Endothelial cell (in vitro differentiated cells): ENCODE measurements around the gene C13orf42. TPM values are rescaled to one million over a fixed set of nuclear protein-coding genes. Genes with fewer than 3 reads are reported as not detected.

ENCODE experiments used
- DNase-seq: peaks from one replicate; pipeline ENCODE4 v3.0.0; 2021; ENCODE audit warnings: low spot score
- H3K27ac Mint-ChIP-seq: one replicate; pipeline ENCODE4 v1.8.0; 2021; ENCODE audit warnings: mixed read lengths, inconsistent platforms; ENCODE audit not compliant: unreplicated experiment
- H3K27me3 Mint-ChIP-seq: one replicate; pipeline ENCODE4 v1.8.0; 2021; ENCODE audit warnings: mild to moderate bottlenecking, moderate library complexity, mixed read lengths, inconsistent platforms; ENCODE audit not compliant: unreplicated experiment
- H3K36me3 Mint-ChIP-seq: one replicate; pipeline ENCODE4 v1.8.0; 2021; ENCODE audit warnings: mild to moderate bottlenecking, low read depth, mixed read lengths, inconsistent platforms; ENCODE audit not compliant: unreplicated experiment
- H3K4me1 Mint-ChIP-seq: one replicate; pipeline ENCODE4 v1.8.0; 2021; ENCODE audit warnings: mild to moderate bottlenecking, mixed read lengths, inconsistent platforms; ENCODE audit not compliant: unreplicated experiment
- H3K4me3 Mint-ChIP-seq: one replicate; pipeline ENCODE4 v1.8.0; 2021; ENCODE audit warnings: mild to moderate bottlenecking, mixed read lengths, inconsistent platforms; ENCODE audit not compliant: unreplicated experiment
- H3K9me3 Mint-ChIP-seq: one replicate; pipeline ENCODE4 v1.8.0; 2021; ENCODE audit warnings: mixed read lengths, inconsistent platforms; ENCODE audit not compliant: unreplicated experiment
- total RNA-seq: library from RNA; stranded (reverse); fragmentation: NEBNext Ultra II Directional; extraction: Animal tissue kit (Norgen Biotek cat#: 25700); gene quantifications from one replicate; pipeline ENCODE4 v1.2.1, GENCODE V29; 2021; ENCODE audit not compliant: unreplicated experiment
- TF ChIP-seq, protein P1 (sequence below): fragments of 200-600 bp; sonication (generic); IDR thresholded peaks from one replicate; pipeline ENCODE4 v1.5.0; 2021; ENCODE audit warnings: antibody characterized with exemption; ENCODE audit not compliant: unreplicated experiment

C13orf42 gene
- total RNA-seq, 1 donor from 2014 or later, result 0.21 TPM

DNA sequence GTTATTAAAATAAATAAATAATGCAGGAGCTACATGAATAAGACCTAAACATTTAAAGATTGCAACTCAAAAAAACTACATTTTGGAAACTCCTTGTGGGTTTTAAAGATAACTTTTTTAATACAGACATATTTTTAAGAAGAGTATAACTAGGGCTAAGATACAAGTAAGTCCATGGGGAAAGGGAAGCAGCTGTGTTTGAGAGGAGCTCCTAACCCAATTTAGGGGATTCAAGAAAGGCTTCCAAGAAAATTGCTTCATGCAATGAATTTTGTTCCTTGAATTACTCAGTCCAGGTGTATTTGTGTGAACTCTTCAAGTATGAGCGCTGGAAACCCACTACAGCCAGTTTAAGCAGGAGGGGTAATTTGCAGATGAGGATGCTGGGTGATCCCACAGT lies 44.1 kb upstream of the C13orf42 start:
- no peaks in the 10 kb centered on the region for H3K36me3 Mint-ChIP-seq
- no peak overlapping the region for H3K27ac Mint-ChIP-seq
- peaks cover 5% of the 10 kb centered on the region for H3K4me1 Mint-ChIP-seq
- no peak for DNase-seq
- H3K4me3 Mint-ChIP-seq, result no peak overlapping the region
- TF ChIP-seq, protein P1, sequence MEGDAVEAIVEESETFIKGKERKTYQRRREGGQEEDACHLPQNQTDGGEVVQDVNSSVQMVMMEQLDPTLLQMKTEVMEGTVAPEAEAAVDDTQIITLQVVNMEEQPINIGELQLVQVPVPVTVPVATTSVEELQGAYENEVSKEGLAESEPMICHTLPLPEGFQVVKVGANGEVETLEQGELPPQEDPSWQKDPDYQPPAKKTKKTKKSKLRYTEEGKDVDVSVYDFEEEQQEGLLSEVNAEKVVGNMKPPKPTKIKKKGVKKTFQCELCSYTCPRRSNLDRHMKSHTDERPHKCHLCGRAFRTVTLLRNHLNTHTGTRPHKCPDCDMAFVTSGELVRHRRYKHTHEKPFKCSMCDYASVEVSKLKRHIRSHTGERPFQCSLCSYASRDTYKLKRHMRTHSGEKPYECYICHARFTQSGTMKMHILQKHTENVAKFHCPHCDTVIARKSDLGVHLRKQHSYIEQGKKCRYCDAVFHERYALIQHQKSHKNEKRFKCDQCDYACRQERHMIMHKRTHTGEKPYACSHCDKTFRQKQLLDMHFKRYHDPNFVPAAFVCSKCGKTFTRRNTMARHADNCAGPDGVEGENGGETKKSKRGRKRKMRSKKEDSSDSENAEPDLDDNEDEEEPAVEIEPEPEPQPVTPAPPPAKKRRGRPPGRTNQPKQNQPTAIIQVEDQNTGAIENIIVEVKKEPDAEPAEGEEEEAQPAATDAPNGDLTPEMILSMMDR, result no peak
- peaks cover 6% of the 10 kb centered on the region for H3K27me3 Mint-ChIP-seq
- no peaks in the 10 kb centered on the region for H3K9me3 Mint-ChIP-seq

DNA sequence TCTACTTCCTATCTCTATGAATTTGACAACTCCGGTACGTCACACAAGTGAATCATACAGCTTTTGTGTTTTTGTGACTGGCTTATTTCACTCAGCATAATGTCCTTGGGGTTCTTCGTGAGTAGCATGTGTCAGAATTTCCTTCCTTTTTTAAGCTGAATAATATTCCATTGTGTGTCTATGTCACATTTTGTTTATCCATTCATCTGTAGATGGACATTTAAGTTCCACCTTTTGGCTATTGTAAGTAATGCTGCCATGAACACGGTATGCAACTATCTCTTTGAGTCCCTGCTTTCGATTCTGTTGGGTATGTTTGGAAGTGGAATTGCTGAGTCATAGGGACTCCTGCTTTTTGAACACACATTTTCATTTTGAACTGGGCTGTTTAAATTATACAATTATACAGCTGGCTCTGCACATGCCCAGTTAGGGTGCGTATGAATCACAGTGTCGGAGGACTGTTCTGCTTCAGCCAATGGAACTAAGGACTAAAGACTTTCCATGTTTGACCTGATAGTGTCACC lies 43.0 kb upstream of the C13orf42 start:
- Mint-ChIP-seq H3K36me3 (no peaks in the 10 kb centered on the region), H3K27me3 (peaks cover 6% of the 10 kb centered on the region), H3K4me3 (no peak overlapping the region), H3K9me3 (no peaks in the 10 kb centered on the region), H3K27ac (no peak overlapping the region), H3K4me1 (peaks cover 5% of the 10 kb centered on the region)
- no peak for DNase-seq
- TF ChIP-seq, protein P1, result no peak

DNA sequence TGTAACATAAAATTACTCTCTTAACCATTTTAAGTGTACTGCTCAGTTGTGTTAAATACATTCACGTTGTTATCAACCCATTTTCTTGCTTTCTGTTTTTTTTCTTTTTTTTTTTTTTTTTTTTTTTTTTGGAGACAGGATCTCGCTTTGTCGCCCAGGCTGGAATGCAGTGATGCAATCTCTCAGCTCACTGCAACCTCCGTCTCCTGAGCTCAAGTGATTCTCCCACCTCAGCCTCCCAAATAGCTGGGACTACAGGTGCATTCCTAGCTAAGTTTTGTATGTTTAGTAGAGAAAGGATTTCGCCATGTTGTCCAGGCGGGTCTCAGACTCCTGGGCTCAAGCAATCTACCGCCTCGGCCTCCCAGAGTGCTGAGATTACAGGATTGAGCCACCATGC lies 42.5 kb upstream of the C13orf42 start:
- Mint-ChIP-seq H3K4me1 (peaks cover 2% of the 10 kb centered on the region), H3K27ac (no peak overlapping the region), H3K4me3 (no peak overlapping the region), H3K9me3 (no peaks in the 10 kb centered on the region), H3K27me3 (peaks cover 6% of the 10 kb centered on the region), H3K36me3 (no peaks in the 10 kb centered on the region)
- TF ChIP-seq, protein P1, result no peak
- no peak for DNase-seq

DNA sequence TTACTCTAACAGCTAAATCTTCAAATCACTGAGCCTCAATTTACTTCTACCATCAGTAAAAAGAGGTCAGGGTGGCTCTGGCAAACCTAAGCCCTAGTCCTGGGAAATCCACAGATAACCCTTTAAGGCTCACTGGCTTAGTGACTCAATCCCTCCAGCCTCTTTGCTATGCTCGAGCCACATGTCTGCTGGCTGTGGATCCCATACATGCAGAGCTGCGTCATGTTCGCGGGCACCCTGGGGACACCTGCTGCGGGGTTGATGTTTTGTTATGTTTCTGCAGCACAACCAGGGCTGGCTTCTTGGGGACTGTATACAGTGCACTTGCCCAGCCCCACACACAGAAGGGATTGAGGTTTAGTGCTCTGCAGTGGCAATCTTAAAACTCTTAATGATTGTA lies 41.6 kb upstream of the C13orf42 start:
- no peak overlapping the region for H3K4me3 Mint-ChIP-seq
- no peaks in the 10 kb centered on the region for H3K9me3 Mint-ChIP-seq
- no peak overlapping the region for H3K27ac Mint-ChIP-seq
- peaks cover 6% of the 10 kb centered on the region for H3K27me3 Mint-ChIP-seq
- no peak for DNase-seq
- H3K36me3 Mint-ChIP-seq, result no peaks in the 10 kb centered on the region
- peaks cover 7% of the 10 kb centered on the region for H3K4me1 Mint-ChIP-seq
- TF ChIP-seq, protein P1, result no peak

DNA sequence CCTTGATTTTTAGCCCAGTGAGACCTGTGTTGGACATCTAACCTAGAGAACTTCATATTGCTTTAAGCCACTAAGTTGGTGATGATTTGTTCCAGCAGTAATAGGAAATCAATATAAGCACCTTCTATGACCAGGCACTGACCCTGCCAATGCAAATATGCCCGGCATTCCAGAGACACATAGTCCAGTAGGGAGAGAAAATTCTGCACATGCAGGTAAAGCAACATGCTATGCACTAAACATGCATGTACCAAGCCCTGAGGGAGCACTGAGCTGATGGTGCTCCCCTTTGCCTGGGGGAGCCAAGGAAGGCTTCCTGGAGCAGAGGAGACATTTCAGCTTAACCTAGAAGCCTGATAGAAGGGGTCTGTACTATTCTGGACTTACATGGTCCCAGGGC lies 40.4 kb upstream of the C13orf42 start:
- TF ChIP-seq, protein P1, result no peak
- H3K9me3 Mint-ChIP-seq, result no peaks in the 10 kb centered on the region

More for the DNA sequence above, 40.4 kb upstream of the C13orf42 start:
- H3K27ac Mint-ChIP-seq, result no peak overlapping the region
- H3K4me1 Mint-ChIP-seq, result peaks cover 6% of the 10 kb centered on the region
- DNase-seq, result no peak
- H3K27me3 Mint-ChIP-seq, result peaks cover 6% of the 10 kb centered on the region
- H3K4me3 Mint-ChIP-seq, result no peak overlapping the region
- no peaks in the 10 kb centered on the region for H3K36me3 Mint-ChIP-seq
